ENCODE data around the gene PSMD12. TPM values are rescaled to one million over a fixed set of nuclear protein-coding genes. Genes with fewer than 3 reads are reported as not detected.

PSMD12 gene
- total and polyA plus RNA-seq, 9 of the 15 experiments (the other 6 are each of a cell fraction or from before 2014, with no cell fraction given): 36.6 to 150 (median 65.5) TPM

- intact Hi-C loops (cut with micrococcal nuclease) (no loop called here), in situ Hi-C loops (cut with MboI) (no loop called here)
- Histone ChIP-seq H3K9ac (ENCODE audit: insufficient read depth in 1 of 2, low read depth in 2 of 2, low read length in 2 of 2) (no peak overlapping the region), H3K79me2 (ENCODE audit: control insufficient read depth, insufficient read depth, low read length) (no peaks in the 10 kb centered on the region), H3K4me3 (no peak overlapping the region), H3K27ac (ENCODE audit: extremely low read depth, low read depth, low read length) (no peak overlapping the region), H3K4me2 (ENCODE audit: insufficient read depth, low read length) (no peak overlapping the region), H2AFZ (ENCODE audit: low read depth, low read length) (peak overlapping the region; percentile 22; the same call in 1 of the 2 replicates), H4K20me1 (replicated peaks; ENCODE audit: control insufficient read depth, insufficient read depth, low read length) (no peaks in the 10 kb centered on the region), H3K9me1 (ENCODE audit: control insufficient read depth, insufficient read depth, low read length) (no peaks in the 10 kb centered on the region), H3K36me3 (ENCODE audit: control insufficient read depth, insufficient read depth, low read length) (no peaks in the 10 kb centered on the region), H3K4me1 (replicated peaks in 1 of 2; ENCODE audit: control insufficient read depth in 2 of 2, insufficient read depth in 2 of 2, low read length in 2 of 2) (no peaks in the 10 kb centered on the region), H3K27me3 (ENCODE audit: control insufficient read depth in 2 of 2, insufficient read depth in 2 of 2, low read length in 2 of 2) (peaks cover 16 to 30% of the 10 kb centered on the region in 2 experiments), H3K9me3 (replicated peaks; ENCODE audit: control insufficient read depth, insufficient read depth, low read depth, low read length) (no peaks in the 10 kb centered on the region)
- ChIA-PET CTCF (ENCODE audit: low intra/inter-chr PET ratio) (no interaction called here), POLR2A (interaction anchor here (0.6 kb wide), 1 partner anchor 16 kb away, joined by 4 read pairs; no protein-coding TSS in a partner anchor)
- DNase-seq (ENCODE audit: extremely low read depth in 1 of 4, low spot score in 3 of 4) (no peak), FAIRE-seq (no peak), ATAC-seq (peak; percentile 33; the same call in 1 of the 3 replicates)
- no TSS peak for BruUV-seq (replicated peaks)
- TF ChIP-seq CEBPB (tag; IDR thresholded peaks at IDR 0.05) (peak; percentile 69), NR2C1 (IDR thresholded peaks at IDR 0.05) (peak; percentile 20; the same call in 1 of the 2 replicates), NR2C1 (tag; IDR thresholded peaks at IDR 0.05) (peak; percentile 64; the same call in 1 of the 2 replicates), ARID3B (CRISPR knock-in tag; IDR thresholded peaks at IDR 0.05; ENCODE audit: borderline replicate concordance) (no peak), KLF13 (tag; IDR thresholded peaks at IDR 0.05; ENCODE audit: borderline replicate concordance, low read depth) (no peak), CEBPG (CRISPR knock-in tag; IDR thresholded peaks at IDR 0.05) (peak; percentile 32; the same call in 1 of the 2 replicates), CEBPG (tag; conservative IDR thresholded peaks at IDR 0.05 in 1 of 2, IDR thresholded peaks at IDR 0.05 in 1 of 2) (0 out of 4 replicates have a peak, but pooled peaks of 1 of the 2 experiments have one; percentile 20), NR2C2 (CRISPR knock-in tag; IDR thresholded peaks at IDR 0.05) (no peak), NR2C2 (tag; IDR thresholded peaks at IDR 0.05) (peak; percentile 56; the same call in 1 of the 2 replicates), FOXA3 (CRISPR knock-in tag; conservative IDR thresholded peaks at IDR 0.05 in 1 of 2, IDR thresholded peaks at IDR 0.05 in 1 of 2) (0 out of 4 replicates have a peak, but pooled peaks of 1 of the 2 experiments have one; percentile 13)
- WGBS (ENCODE audit: insufficient coverage, low coverage, missing lambda C conversion rate): 19% methylated on average over 16 of the region's 16 CpGs
Measured at GRCh38 chr17:67401598-67402504, 35.5 kb upstream of the PSMD12 start.

All from K562 (cell line).